Tibial nerve (tissue), 4 donors: Measurements from ENCODE around the gene NFE2L1.

ENCODE experiments used
- EP300 ChIP-seq, 2 donors: sonication (generic); formaldehyde crosslinking; IDR thresholded peaks; one replicate each; pipeline ENCODE4 v1.6.1; 2017; ENCODE audit warnings: antibody characterized with exemption in 2 of 2, mild to moderate bottlenecking in 1 of 2
- POLR2A ChIP-seq, 2 donors: fragments of 450-650 bp; IDR thresholded peaks; one replicate each; pipeline ENCODE4 v1.6.1; 2017; ENCODE audit warnings: antibody characterized with exemption in 2 of 2, mild to moderate bottlenecking in 2 of 2, moderate library complexity in 2 of 2
- TF ChIP-seq, protein P1 (sequence below), 5 experiments: fragments of 200-600 bp in 3 of 5; fragments of 450-650 bp in 2 of 5; sonication (generic) in 3 of 5; IDR thresholded peaks; one replicate each; pipeline ENCODE4 v1.5.1; 2016 to 2019; ENCODE audit warnings: antibody characterized with exemption in 5 of 5, mild to moderate bottlenecking in 3 of 5, moderate library complexity in 2 of 5

DNA sequence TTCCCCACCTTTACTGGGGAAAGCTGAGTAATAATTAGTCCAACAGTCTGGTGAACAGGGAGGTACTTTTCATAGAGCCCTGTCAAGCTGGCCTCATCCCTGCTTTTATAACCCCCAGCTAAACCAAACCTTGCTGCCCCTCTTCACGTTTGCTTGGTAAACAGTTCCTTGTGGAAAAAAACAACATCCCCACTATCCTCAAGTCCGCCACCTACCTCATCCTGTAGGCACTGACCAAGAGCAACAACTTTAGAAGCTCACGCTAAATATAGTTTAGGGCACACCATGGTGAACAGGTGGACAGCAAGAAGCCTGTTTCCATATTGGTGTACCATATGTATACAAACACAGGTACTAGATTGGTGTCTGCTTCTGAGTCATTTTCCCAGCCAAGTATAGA is 16.5 kb downstream of the NFE2L1 start:
- TF ChIP-seq, protein P1, sequence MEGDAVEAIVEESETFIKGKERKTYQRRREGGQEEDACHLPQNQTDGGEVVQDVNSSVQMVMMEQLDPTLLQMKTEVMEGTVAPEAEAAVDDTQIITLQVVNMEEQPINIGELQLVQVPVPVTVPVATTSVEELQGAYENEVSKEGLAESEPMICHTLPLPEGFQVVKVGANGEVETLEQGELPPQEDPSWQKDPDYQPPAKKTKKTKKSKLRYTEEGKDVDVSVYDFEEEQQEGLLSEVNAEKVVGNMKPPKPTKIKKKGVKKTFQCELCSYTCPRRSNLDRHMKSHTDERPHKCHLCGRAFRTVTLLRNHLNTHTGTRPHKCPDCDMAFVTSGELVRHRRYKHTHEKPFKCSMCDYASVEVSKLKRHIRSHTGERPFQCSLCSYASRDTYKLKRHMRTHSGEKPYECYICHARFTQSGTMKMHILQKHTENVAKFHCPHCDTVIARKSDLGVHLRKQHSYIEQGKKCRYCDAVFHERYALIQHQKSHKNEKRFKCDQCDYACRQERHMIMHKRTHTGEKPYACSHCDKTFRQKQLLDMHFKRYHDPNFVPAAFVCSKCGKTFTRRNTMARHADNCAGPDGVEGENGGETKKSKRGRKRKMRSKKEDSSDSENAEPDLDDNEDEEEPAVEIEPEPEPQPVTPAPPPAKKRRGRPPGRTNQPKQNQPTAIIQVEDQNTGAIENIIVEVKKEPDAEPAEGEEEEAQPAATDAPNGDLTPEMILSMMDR (IDR thresholded peaks at IDR 0.05), result no peak
- no peak for TF ChIP-seq POLR2A (IDR thresholded peaks at IDR 0.05)
- no peak for TF ChIP-seq EP300 (IDR thresholded peaks at IDR 0.05)
